Adipocyte (in vitro differentiated cells): ENCODE results near the gene NUDT4B.
"Not testable (repeated sequence)": the region's sequence is repeated elsewhere in the genome, so short reads cannot be mapped to it uniquely, and the experiment has no call there.

ENCODE experiments used
- DNase-seq: peaks from one replicate; pipeline ENCODE4 v3.0.0-alpha.2; 2015; ENCODE audit warnings: low read depth
- H3K27me3 ChIP-seq: replicated peaks from 2 replicates; pipeline ENCODE4 v1.7.0; 2013; ENCODE audit warnings: mild to moderate bottlenecking, low read length, moderate library complexity; ENCODE audit not compliant: control insufficient read depth, insufficient read depth
- H3K36me3 ChIP-seq: 2 replicates; pipeline ENCODE4 v1.7.0; 2013; ENCODE audit warnings: low read length, mild to moderate bottlenecking, moderate library complexity; ENCODE audit not compliant: control insufficient read depth, insufficient read depth, severe bottlenecking
- H3K4me1 ChIP-seq: 2 replicates; pipeline ENCODE4 v1.7.0; 2013; ENCODE audit warnings: mild to moderate bottlenecking, low read length, moderate library complexity; ENCODE audit not compliant: control insufficient read depth, insufficient read depth
- H3K4me3 ChIP-seq: 2 replicates; pipeline ENCODE4 v1.7.0; 2013; ENCODE audit warnings: mild to moderate bottlenecking, low read length, moderate library complexity
- H3K9ac ChIP-seq: 2 replicates; pipeline ENCODE4 v1.7.0; 2013; ENCODE audit warnings: mild to moderate bottlenecking, low read length, moderate library complexity
- H3K9me3 ChIP-seq: 2 replicates; pipeline ENCODE4 v1.7.0; 2013; ENCODE audit warnings: mild to moderate bottlenecking, low read length, moderate library complexity; ENCODE audit not compliant: control insufficient read depth

NUDT4B gene

GRCh38 chr1:148722758-148723157 lies 25.8 kb upstream of the NUDT4B start:
- H3K4me3 ChIP-seq, H3K9me3 ChIP-seq, H3K36me3 ChIP-seq, H3K9ac ChIP-seq, H3K4me1 ChIP-seq, H3K27me3 ChIP-seq, DNase-seq: not testable (repeated sequence)

GRCh38 chr1:148723515-148723914 lies 25.1 kb upstream of the NUDT4B start:
- H3K27me3 ChIP-seq, H3K36me3 ChIP-seq, H3K9ac ChIP-seq, H3K4me1 ChIP-seq, DNase-seq, H3K4me3 ChIP-seq, H3K9me3 ChIP-seq: not testable (repeated sequence)

GRCh38 chr1:148724872-148725271 lies 23.7 kb upstream of the NUDT4B start:
- not testable (repeated sequence) for H3K4me1 ChIP-seq, DNase-seq, H3K9ac ChIP-seq, H3K36me3 ChIP-seq, H3K4me3 ChIP-seq, H3K27me3 ChIP-seq, H3K9me3 ChIP-seq

GRCh38 chr1:148727862-148728261 lies 20.7 kb upstream of the NUDT4B start:
- H3K4me3 ChIP-seq, H3K36me3 ChIP-seq, H3K4me1 ChIP-seq, H3K9ac ChIP-seq, DNase-seq, H3K27me3 ChIP-seq, H3K9me3 ChIP-seq: not testable (repeated sequence)

- H3K27me3 ChIP-seq, H3K36me3 ChIP-seq, H3K4me3 ChIP-seq, H3K9me3 ChIP-seq, DNase-seq, H3K9ac ChIP-seq, H3K4me1 ChIP-seq: not testable (repeated sequence)
Measured at GRCh38 chr1:148729128-148729527, 19.4 kb upstream of the NUDT4B start.

- not testable (repeated sequence) for H3K36me3 ChIP-seq, DNase-seq, H3K27me3 ChIP-seq, H3K4me1 ChIP-seq, H3K4me3 ChIP-seq, H3K9me3 ChIP-seq, H3K9ac ChIP-seq
Measured at GRCh38 chr1:148729541-148729940, 19.0 kb upstream of the NUDT4B start.

- H3K36me3 ChIP-seq, H3K27me3 ChIP-seq, H3K4me3 ChIP-seq, H3K9ac ChIP-seq, DNase-seq, H3K4me1 ChIP-seq, H3K9me3 ChIP-seq: not testable (repeated sequence)
Measured at GRCh38 chr1:148732277-148732676, 16.3 kb upstream of the NUDT4B start.

- H3K9ac ChIP-seq, H3K4me1 ChIP-seq, DNase-seq, H3K27me3 ChIP-seq, H3K9me3 ChIP-seq, H3K4me3 ChIP-seq, H3K36me3 ChIP-seq: not testable (repeated sequence)
Measured at GRCh38 chr1:148733585-148734310, 14.8 kb upstream of the NUDT4B start.

- H3K4me1 ChIP-seq, H3K27me3 ChIP-seq, H3K9ac ChIP-seq, DNase-seq, H3K36me3 ChIP-seq, H3K9me3 ChIP-seq, H3K4me3 ChIP-seq: not testable (repeated sequence)
Measured at GRCh38 chr1:148734311-148734662, 14.3 kb upstream of the NUDT4B start.

- not testable (repeated sequence) for DNase-seq, H3K4me3 ChIP-seq, H3K36me3 ChIP-seq, H3K27me3 ChIP-seq, H3K4me1 ChIP-seq, H3K9me3 ChIP-seq, H3K9ac ChIP-seq
Measured at GRCh38 chr1:148735538-148735937, 13.0 kb upstream of the NUDT4B start.

GRCh38 chr1:148738667-148739066 lies 9.9 kb upstream of the NUDT4B start:
- H3K9me3 ChIP-seq, H3K4me3 ChIP-seq, H3K27me3 ChIP-seq, DNase-seq, H3K4me1 ChIP-seq, H3K36me3 ChIP-seq, H3K9ac ChIP-seq: not testable (repeated sequence)

- not testable (repeated sequence) for H3K9ac ChIP-seq, DNase-seq, H3K27me3 ChIP-seq, H3K9me3 ChIP-seq, H3K36me3 ChIP-seq, H3K4me1 ChIP-seq, H3K4me3 ChIP-seq
Measured at GRCh38 chr1:148743200-148743599, 5.4 kb upstream of the NUDT4B start.
